Testis (tissue), 2 donors: ENCODE results near the gene COL6A2.

Experiments
- POLR2A ChIP-seq: fragments of 450-650 bp; IDR thresholded peaks from one replicate; pipeline ENCODE4 v1.6.1; 2017; ENCODE audit warnings: antibody characterized with exemption, mild to moderate bottlenecking, moderate library complexity
- TF ChIP-seq, protein P1 (sequence below), 3 experiments: fragments of 450-650 bp in 2 of 3; fragments of 200-600 bp in 1 of 3; sonication (generic) in 1 of 3; IDR thresholded peaks; one replicate each; pipeline ENCODE4 v1.5.1; 2016 to 2019; ENCODE audit warnings: antibody characterized with exemption in 3 of 3, mild to moderate bottlenecking in 2 of 3, moderate library complexity in 1 of 3

DNA sequence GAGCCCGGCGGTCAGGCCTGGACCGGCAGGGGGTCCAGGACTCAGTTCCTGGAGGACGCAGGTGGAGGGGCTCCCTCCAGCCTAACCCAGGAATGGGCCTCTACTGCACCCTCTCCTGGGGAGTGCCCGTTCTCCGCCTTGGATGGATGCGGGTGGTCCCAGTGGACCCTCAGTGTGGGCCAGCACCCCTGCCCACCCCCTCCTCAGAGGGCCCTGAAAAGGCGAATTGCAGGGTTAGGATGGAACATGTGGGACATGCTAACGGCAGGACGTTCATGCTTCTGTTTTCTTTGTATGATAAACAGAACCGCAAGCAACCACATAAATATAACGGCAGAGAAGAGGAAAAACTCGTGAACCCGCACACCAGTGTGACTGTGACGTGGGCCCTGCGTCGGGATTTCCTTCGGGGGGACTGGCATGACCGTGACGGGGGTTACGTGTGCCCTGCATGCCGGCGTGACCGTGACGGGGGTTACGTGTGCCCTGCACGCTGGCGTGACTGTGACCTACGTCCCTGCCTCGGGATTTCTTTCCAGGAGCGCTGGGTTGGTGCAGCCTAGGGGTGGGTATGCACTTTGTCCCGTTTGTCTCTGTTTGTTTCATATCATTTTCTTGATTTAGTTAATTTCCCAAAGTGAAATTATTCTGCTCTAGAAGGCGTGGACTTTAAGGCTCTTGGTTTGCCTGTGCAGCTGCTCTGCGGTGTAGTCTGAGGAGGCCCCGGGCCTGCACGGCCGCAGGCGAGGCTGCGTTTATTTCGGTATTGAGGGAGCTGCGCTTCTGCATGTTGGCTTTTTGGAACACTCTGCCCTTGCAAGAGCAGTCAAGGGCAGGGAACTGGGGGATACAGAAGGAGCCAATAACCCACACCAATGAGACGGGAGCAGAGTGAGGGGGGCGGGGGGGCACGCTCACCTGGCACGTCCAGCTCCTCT lies 54.3 kb downstream of the COL6A2 start:
- TF ChIP-seq, protein P1, sequence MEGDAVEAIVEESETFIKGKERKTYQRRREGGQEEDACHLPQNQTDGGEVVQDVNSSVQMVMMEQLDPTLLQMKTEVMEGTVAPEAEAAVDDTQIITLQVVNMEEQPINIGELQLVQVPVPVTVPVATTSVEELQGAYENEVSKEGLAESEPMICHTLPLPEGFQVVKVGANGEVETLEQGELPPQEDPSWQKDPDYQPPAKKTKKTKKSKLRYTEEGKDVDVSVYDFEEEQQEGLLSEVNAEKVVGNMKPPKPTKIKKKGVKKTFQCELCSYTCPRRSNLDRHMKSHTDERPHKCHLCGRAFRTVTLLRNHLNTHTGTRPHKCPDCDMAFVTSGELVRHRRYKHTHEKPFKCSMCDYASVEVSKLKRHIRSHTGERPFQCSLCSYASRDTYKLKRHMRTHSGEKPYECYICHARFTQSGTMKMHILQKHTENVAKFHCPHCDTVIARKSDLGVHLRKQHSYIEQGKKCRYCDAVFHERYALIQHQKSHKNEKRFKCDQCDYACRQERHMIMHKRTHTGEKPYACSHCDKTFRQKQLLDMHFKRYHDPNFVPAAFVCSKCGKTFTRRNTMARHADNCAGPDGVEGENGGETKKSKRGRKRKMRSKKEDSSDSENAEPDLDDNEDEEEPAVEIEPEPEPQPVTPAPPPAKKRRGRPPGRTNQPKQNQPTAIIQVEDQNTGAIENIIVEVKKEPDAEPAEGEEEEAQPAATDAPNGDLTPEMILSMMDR (IDR thresholded peaks at IDR 0.05), result no peak
- no peak for TF ChIP-seq POLR2A
